GM18951 (cell line): ENCODE measurements around the gene PPP4R3A.
A peak's percentile ranks its signal among the peaks of the same experiment; 100 is the strongest.
"Not testable (repeated sequence)": the region's sequence is repeated elsewhere in the genome, so short reads cannot be mapped to it uniquely, and the experiment has no call there.

ENCODE experiments used
- POLR2A ChIP-seq: IDR thresholded peaks from 4 replicates; pipeline ENCODE4 v1.6.1; 2011; ENCODE audit warnings: mild to moderate bottlenecking; ENCODE audit not compliant: insufficient read length, insufficient read depth; ENCODE audit errors: extremely low read depth
- in situ Hi-C: fragments of 300-500 bp; cut with MboI; formaldehyde crosslinking; loops from one replicate; pipeline ENCODE4 v1.12.0; 2022; ENCODE audit warnings: low sequenced_read_pairs, mixed read lengths, inconsistent platforms; ENCODE audit not compliant: unreplicated experiment

Gene PPP4R3A

GRCh38 chr14:91444335-91445020 is 65.6 kb downstream of the PPP4R3A start:
- in situ Hi-C loops, result no loop called here
- TF ChIP-seq POLR2A, result no peak

DNA sequence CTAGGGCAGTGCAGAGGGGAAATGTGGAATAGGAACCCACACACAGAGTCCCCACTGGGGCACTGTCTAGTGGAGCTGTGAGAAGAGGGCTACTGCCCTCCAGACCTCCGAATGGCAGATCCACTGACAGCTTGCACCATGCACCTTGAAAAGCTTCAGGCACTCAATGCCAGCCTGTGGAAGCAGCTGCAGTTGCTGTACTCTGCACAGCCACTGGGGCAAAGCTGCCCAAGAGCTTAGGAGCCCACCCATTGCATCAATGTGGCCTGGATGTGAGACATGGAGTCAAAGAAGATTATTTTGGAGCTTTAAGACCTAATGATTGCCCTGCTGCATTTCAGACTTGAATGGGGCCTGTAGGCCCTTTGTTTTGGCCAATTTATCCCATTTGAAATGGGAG is 70.8 kb downstream of the PPP4R3A start:
- no peak for TF ChIP-seq POLR2A
- in situ Hi-C loops, result no loop called here

DNA sequence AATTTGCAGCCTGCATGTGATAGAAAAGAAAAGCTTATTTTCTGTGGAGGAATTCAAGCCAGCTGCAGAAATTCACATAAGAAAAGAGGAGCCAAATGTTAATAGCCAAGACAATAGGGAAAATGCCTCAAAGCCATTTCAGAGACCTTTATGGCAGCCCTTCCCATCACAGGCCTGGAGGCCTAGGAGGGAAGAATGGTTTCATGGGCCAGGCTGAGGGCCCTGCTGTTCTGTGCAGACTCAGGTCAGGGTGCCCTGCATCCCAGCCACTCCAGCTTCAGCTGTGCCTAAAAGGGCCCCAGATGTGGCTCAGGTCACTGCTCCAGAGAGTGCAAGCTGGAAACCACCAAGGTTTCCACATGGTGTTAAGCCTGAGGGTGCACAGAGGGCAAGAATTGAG is 71.3 kb downstream of the PPP4R3A start:
- no peak for TF ChIP-seq POLR2A
- in situ Hi-C loops, result no loop called here

DNA sequence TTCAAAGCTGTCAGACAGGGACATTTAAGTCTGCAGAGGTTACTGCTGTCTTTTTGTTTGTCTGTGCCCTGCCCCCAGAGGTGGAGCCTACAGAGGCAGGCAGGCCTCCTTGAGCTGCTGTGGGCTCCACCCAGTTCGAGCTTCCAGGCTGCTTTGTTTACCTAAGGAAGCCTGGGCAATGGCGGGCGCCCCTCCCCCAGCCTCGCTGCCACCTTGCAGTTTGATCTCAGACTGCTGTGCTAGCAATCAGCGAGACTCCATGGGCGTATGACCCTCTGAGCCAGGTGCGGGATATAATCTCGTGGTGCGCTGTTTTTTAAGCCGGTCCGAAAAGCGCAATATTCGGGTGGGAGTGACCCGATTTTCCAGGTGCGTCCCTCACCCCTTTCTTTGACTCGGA is 73.8 kb downstream of the PPP4R3A start:
- in situ Hi-C loops, result not testable (repeated sequence)

DNA sequence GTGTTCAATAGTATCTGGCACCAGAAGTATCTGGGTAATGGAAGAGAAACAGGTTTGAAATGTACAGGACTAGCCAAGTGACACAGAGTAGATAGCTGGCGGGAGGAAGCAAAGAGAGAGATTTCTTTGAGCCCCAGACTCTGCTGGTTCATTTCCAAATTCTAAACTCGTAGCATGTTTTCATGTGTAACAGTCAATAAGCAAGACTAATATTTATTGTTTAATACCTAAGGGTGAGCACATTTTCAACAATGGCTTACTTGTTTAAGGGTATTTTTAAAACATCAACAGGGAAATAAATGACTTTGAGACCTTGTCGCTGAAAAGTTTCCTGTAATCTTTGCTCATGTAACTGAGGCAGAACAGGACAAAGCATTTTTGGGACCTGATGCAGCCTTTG is 80.7 kb downstream of the PPP4R3A start:
- TF ChIP-seq POLR2A, result no peak
- in situ Hi-C loops, result loop anchor here (10.0 kb wide), 2 partner anchors 115 to 255 kb away; no protein-coding TSS in a partner anchor

GRCh38 chr14:91428931-91429330 is 81.2 kb downstream of the PPP4R3A start:
- in situ Hi-C loops, result loop anchor here (10.0 kb wide), 2 partner anchors 114 to 254 kb away; no protein-coding TSS in a partner anchor

GRCh38 chr14:91425531-91425944 is 84.6 kb downstream of the PPP4R3A start:
- in situ Hi-C loops, result loop anchor here (10.0 kb wide), 2 partner anchors 111 to 251 kb away; no protein-coding TSS in a partner anchor

DNA sequence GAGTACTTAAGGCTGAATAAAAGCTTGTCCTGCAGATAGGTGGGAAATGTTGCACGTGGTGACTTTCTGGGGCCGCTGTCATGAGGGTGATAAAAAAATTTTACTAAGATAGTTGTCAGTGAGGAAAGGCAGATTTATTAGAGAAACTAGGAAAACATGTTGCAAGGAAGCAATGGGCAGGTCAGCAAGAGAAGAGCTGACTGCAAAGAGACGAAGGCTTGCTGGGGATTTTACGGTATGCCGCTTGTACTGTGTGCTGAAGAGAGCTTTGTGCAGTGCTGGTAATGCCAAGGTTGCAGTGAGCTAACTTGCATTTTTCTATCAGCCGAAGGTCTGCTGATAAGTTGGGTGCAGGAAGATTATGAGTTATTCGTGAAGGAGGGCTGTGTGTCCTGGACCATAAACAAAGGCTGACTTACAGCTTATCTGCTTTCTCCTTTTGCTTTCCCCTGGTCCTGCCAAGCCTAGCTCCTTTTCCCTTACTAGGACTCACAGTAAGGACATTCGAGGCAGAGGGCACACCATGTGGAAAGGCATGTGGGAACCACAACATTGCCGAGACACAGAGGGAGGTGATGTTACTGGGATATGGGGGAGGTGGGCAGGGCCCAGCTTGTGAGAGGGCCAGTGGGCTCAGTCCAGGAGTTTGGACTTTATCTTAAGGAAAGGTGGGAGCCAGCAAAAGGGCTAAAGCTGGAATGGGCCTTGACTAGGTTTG is 85.1 kb downstream of the PPP4R3A start:
- no peak for TF ChIP-seq POLR2A
- in situ Hi-C loops, result loop anchor here (10.0 kb wide), 2 partner anchors 110 to 250 kb away; no protein-coding TSS in a partner anchor

GRCh38 chr14:91420686-91421085 is 89.4 kb downstream of the PPP4R3A start:
- in situ Hi-C loops, result loop anchor here (10.0 kb wide), 2 partner anchors 106 to 246 kb away; no protein-coding TSS in a partner anchor
- TF ChIP-seq POLR2A, result no peak

DNA sequence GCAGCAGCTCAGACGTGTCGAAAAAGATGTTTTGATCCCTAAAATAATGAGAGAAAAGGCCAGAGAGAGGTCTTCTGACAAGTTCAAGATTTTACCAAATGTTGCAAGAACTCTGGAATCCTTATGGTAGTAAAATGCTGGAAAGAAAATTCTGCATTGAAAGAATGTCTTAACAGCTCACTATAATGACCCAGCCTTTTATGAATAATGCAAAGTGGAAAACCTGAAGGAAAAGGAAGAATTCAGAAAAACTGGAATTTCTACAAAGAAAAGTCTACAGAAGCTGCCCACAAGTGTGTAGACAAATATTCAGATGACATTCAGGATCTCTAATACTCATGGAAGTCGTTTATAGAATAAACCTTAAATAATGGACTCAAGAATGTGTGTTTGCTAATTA is 90.7 kb downstream of the PPP4R3A start:
- TF ChIP-seq POLR2A, result no peak
- in situ Hi-C loops, result no loop called here

GRCh38 chr14:91419044-91419397 is 91.1 kb downstream of the PPP4R3A start:
- in situ Hi-C loops, result no loop called here

GRCh38 chr14:91418387-91419043 is 91.6 kb downstream of the PPP4R3A start:
- in situ Hi-C loops, result no loop called here
- TF ChIP-seq POLR2A, result no peak

More at GRCh38 chr14:91419044-91419397, 91.1 kb downstream of the PPP4R3A start:
- TF ChIP-seq POLR2A, result no peak

- in situ Hi-C loops, result no loop called here
- peak; percentile 37 for TF ChIP-seq POLR2A
These were observed 92.1 kb downstream of the PPP4R3A start for GRCh38 chr14:91417983-91418386.

DNA sequence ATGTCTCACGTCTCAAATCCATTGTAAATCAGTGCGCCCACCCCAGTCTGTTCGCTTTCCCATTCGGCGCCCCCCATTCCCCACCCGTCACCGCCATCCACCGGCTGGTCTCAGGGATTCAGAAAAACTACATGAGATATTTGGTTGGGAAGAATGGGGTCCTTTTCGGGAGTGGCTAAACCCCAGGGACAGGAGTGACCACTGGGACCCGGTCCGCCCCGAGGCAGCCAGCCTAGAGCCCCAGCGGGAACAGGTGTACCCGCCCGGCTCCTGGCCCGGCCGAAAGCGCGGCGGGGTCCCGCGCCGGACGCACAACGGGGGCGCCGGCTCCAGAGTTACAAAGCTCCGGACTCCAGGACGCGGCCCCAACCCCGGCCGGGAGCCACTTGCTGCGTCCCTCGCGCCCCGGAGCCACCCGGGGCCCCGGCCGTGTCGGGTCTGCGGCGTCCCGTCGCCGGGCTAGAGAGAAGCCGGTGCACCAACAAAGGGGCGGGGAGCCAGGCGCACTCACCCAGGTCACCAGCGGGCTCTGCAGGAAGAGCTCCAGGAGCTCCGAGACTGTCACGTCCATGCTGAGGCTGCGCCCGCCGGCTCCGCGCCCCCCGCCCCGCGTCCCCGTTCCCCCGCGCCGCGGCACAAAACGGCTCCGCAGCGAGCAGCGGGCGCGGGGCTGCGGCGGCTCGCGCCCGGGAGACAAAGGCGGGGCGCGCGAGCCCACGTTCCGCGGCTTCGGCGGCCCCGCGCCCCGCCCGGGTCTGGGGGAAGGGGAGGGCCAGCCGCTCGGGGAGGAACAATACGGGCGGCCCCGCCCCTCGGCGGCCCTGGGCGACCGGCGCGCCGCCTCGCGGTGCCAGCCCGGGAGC is 92.8 kb downstream of the PPP4R3A start, which contains the start of gene CCDC88C:
Gene CCDC88C (minus strand): TSS at position 701 of the 863 bp plus-strand sequence. CDS start 130 bp downstream, at position 571.
- in situ Hi-C loops, result no loop called here
- TF ChIP-seq POLR2A, result peak; percentile 62
